HCT116 (cell line): ENCODE measurements around the gene CCNK. TPM values are rescaled to one million over a fixed set of nuclear protein-coding genes. Genes with fewer than 3 reads are reported as not detected.

Source experiments
- ATAC-seq: fragments of 200-7000 bp; cut with Tn5 transposase; 2 replicates; pipeline ENCODE4 v1.9.1; 2020; ENCODE audit warnings: mild to moderate bottlenecking, moderate library complexity
- BruUV-seq: library from RNA; stranded (reverse); fragments of 400-500 nt; replicated peaks from 2 replicates; lab custom pipeline; 2021; lab: Mats Ljungman, UMichigan
- CTCF ChIA-PET: fragments of 300-600 bp; sonication (Branson Sonifier 250); formaldehyde crosslinking; loops from one replicate; lab custom pipeline; 2021; ENCODE audit warnings: antibody characterized with exemption; lab: Charles Lee
- POLR2A ChIA-PET: fragments of 300-600, 350-600 bp; sonication (Branson Sonifier 250); formaldehyde crosslinking; loops from one replicate; lab custom pipeline; 2021; ENCODE audit warnings: antibody characterized with exemption; lab: Charles Lee
- RAD21 ChIA-PET, 2 experiments: fragments of 300-600 bp; sonication (Branson Sonifier 250); formaldehyde crosslinking; loops; one replicate each; lab custom pipeline; 2023; ENCODE audit warnings: low total read pairs in 2 of 2; ENCODE audit not compliant: uncharacterized antibody in 2 of 2, unreplicated experiment in 2 of 2, low non-redundant PET in 1 of 2; lab: Charles Lee
- DNase-seq: peaks from one replicate; pipeline ENCODE4 v3.0.0-alpha.2; 2010; ENCODE audit warnings: low read depth, low spot score
- H2AFZ ChIP-seq: fragments of 200-600 bp; shearing (Covaris generic), sonication (generic); 2 replicates; pipeline ENCODE4 v1.6.1; 2017; ENCODE audit warnings: low read depth, mixed run types, mixed read lengths, antibody characterized with exemption, low read length; ENCODE audit not compliant: poor library complexity, severe bottlenecking
- H3K27ac ChIP-seq: 2 replicates; pipeline ENCODE4 v1.5.1; 2012; ENCODE audit warnings: low read depth, low read length
- H3K27me3 ChIP-seq: fragments of 200-600 bp; sonication (generic); 2 replicates; pipeline ENCODE4 v1.6.1; 2016; ENCODE audit warnings: mixed run types, low read length, mixed read lengths; ENCODE audit not compliant: insufficient read depth
- H3K36me3 ChIP-seq, 2 experiments: fragments of 200-500 bp in 1 of 2; fragments of 200-600 bp in 1 of 2; sonication (Bioruptor generic) in 1 of 2; sonication (generic) in 1 of 2; 2 replicates each; pipeline versions ENCODE4 v1.5.1 to v1.6.1; 2014 to 2016; ENCODE audit warnings: low read length in 2 of 2, inconsistent platforms in 1 of 2, mixed read lengths in 1 of 2, mixed run types in 1 of 2; ENCODE audit not compliant: insufficient read depth in 2 of 2, control insufficient read depth in 1 of 2
- H3K4me1 ChIP-seq, 2 experiments: fragments of 200-600 bp in 1 of 2; sonication (generic) in 1 of 2; 2 replicates each; pipeline versions ENCODE4 v1.5.1 to v1.6.1; 2012 to 2017; ENCODE audit warnings: low read length in 2 of 2, inconsistent platforms in 1 of 2, mild to moderate bottlenecking in 1 of 2, mixed read lengths in 1 of 2, mixed run types in 1 of 2, moderate library complexity in 1 of 2; ENCODE audit not compliant: insufficient read depth in 2 of 2, control insufficient read depth in 1 of 2
- H3K4me2 ChIP-seq: fragments of 200-600 bp; sonication (generic); 2 replicates; pipeline ENCODE4 v1.6.1; 2017; ENCODE audit warnings: mixed run types, low read length, mixed read lengths
- H3K4me3 ChIP-seq, 2 experiments: fragments of 200-600 bp in 1 of 2; sonication (generic) in 1 of 2; replicated peaks in 1 of 2; 2 replicates each; pipeline ENCODE4 v1.5.1; 2011 to 2016; ENCODE audit warnings: low read length in 2 of 2, control low read depth in 1 of 2, low read depth in 1 of 2, mild to moderate bottlenecking in 1 of 2, mixed read lengths in 1 of 2, mixed run types in 1 of 2
- H3K79me2 ChIP-seq: fragments of 200-600 bp; sonication (generic); 2 replicates; pipeline ENCODE4 v1.6.1; 2017; ENCODE audit warnings: mild to moderate bottlenecking, mixed run types, low read length, moderate library complexity, mixed read lengths; ENCODE audit not compliant: insufficient read depth
- H3K9ac ChIP-seq: fragments of 200-600 bp; sonication (generic); 2 replicates; pipeline ENCODE4 v1.6.1; 2016; ENCODE audit warnings: low read length, mixed read lengths
- H3K9me2 ChIP-seq: fragments of 200-600 bp; sonication (generic), shearing (Covaris generic); 2 replicates; pipeline ENCODE4 v1.6.1; 2017; ENCODE audit warnings: mixed run types, mild to moderate bottlenecking, moderate library complexity; ENCODE audit not compliant: insufficient read depth
- H3K9me3 ChIP-seq, 2 experiments: fragments of 200-500 bp in 1 of 2; fragments of 200-600 bp in 1 of 2; sonication (Bioruptor generic) in 1 of 2; sonication (generic) in 1 of 2; 2 replicates each; pipeline ENCODE4 v1.6.1; 2014 to 2017; ENCODE audit warnings: low read length in 2 of 2, mixed read lengths in 2 of 2, inconsistent platforms in 1 of 2, low read depth in 1 of 2, mild to moderate bottlenecking in 1 of 2, mixed run types in 1 of 2, moderate library complexity in 1 of 2; ENCODE audit not compliant: control insufficient read depth in 1 of 2, insufficient read depth in 1 of 2
- H4K20me1 ChIP-seq: fragments of 200-600 bp; sonication (generic), shearing (Covaris generic); 2 replicates; pipeline ENCODE4 v1.6.1; 2017; ENCODE audit warnings: mixed run types, mild to moderate bottlenecking, moderate library complexity; ENCODE audit not compliant: insufficient read depth
- CBX3 ChIP-seq: IDR thresholded peaks from 2 replicates; pipeline ENCODE4 v1.6.1; 2012; ENCODE audit warnings: low read depth
- CEBPB ChIP-seq: IDR thresholded peaks from 2 replicates; pipeline ENCODE4 v1.6.1; 2012; ENCODE audit warnings: low read depth
- EGR1 ChIP-seq: IDR thresholded peaks from 2 replicates; pipeline ENCODE4 v1.6.1; 2012; ENCODE audit warnings: low read depth
- ELF1 ChIP-seq: IDR thresholded peaks from 2 replicates; pipeline ENCODE4 v1.6.1; 2012; ENCODE audit warnings: low read depth, borderline replicate concordance
- EZH2 ChIP-seq: fragments of 200-600 bp; sonication (generic); IDR thresholded peaks from 2 replicates; pipeline ENCODE4 v1.6.1; 2017; ENCODE audit warnings: antibody characterized with exemption, mixed run types
- EZH2phosphoT487 ChIP-seq: fragments of 200-600 bp; IDR thresholded peaks from 2 replicates; pipeline ENCODE4 v1.6.1; 2018; ENCODE audit warnings: antibody characterized with exemption, borderline replicate concordance
- FOSL1 ChIP-seq: IDR thresholded peaks from 2 replicates; pipeline ENCODE4 v1.6.1; 2012; ENCODE audit warnings: low read depth
- JUND ChIP-seq: IDR thresholded peaks from 2 replicates; pipeline ENCODE4 v1.6.1; 2012
- POLR2A ChIP-seq: IDR thresholded peaks from 2 replicates; pipeline ENCODE4 v1.7.0; 2011; ENCODE audit warnings: borderline replicate concordance; ENCODE audit not compliant: insufficient read depth, insufficient read length; ENCODE audit errors: extremely low read depth
- POLR2AphosphoS5 ChIP-seq: IDR thresholded peaks from 2 replicates; pipeline ENCODE4 v1.6.1; 2011; ENCODE audit warnings: mild to moderate bottlenecking, low read depth, low read length, moderate library complexity
- RAD21 ChIP-seq: IDR thresholded peaks from 2 replicates; pipeline ENCODE4 v1.6.1; 2012; ENCODE audit warnings: low read depth, mild to moderate bottlenecking
- SIN3A ChIP-seq: IDR thresholded peaks from 2 replicates; pipeline ENCODE4 v1.6.1; 2012; ENCODE audit warnings: low read depth
- SP1 ChIP-seq: IDR thresholded peaks from 2 replicates; pipeline ENCODE4 v1.6.1; 2012; ENCODE audit warnings: low read depth
- SRF ChIP-seq: IDR thresholded peaks from 2 replicates; pipeline ENCODE4 v1.6.1; 2012; ENCODE audit warnings: low read depth
- YY1 ChIP-seq: IDR thresholded peaks from 2 replicates; pipeline ENCODE4 v1.6.1; 2011; ENCODE audit warnings: low read length, low read depth, moderate library complexity, mild to moderate bottlenecking; ENCODE audit not compliant: insufficient replicate concordance; ENCODE audit errors: extremely low read depth
- ZNF274 ChIP-seq: fragments of 200-500 bp; sonication (Bioruptor generic); IDR thresholded peaks from 2 replicates; pipeline ENCODE4 v1.6.1; 2014; ENCODE audit warnings: mild to moderate bottlenecking, low read depth, low read length, inconsistent platforms
- intact Hi-C: fragments of 100-400 bp; cut with micrococcal nuclease; formaldehyde crosslinking; loops from 2 replicates; pipeline ENCODE4 v1.10.0; 2022
- total RNA-seq: library from RNA; stranded (reverse); gene quantifications from one replicate; pipeline ENCODE4 v1.2.1, GENCODE V29; 2021; ENCODE audit not compliant: unreplicated experiment
- TF ChIP-seq, protein P1 (sequence below), 3 experiments: fragments of 200-600 bp in 1 of 3; sonication (generic) in 1 of 3; IDR thresholded peaks in 2 of 3; conservative IDR thresholded peaks in 1 of 3; 2 replicates each; pipeline ENCODE4 v1.5.1; 2012 to 2017; ENCODE audit warnings: low read depth in 2 of 3, low read length in 2 of 3, antibody characterized with exemption in 1 of 3, borderline replicate concordance in 1 of 3, control low read depth in 1 of 3, mild to moderate bottlenecking in 1 of 3, mixed read lengths in 1 of 3, mixed run types in 1 of 3, moderate library complexity in 1 of 3; ENCODE audit not compliant: insufficient read depth in 1 of 3
- TF ChIP-seq, protein P2 (sequence below): IDR thresholded peaks from 2 replicates; pipeline ENCODE4 v1.6.1; 2012; ENCODE audit warnings: low read depth
- TF ChIP-seq, protein P3 (sequence below): IDR thresholded peaks from 2 replicates; pipeline ENCODE4 v1.6.1; 2012
- TF ChIP-seq, protein P4 (sequence below): IDR thresholded peaks from 2 replicates; pipeline ENCODE4 v1.6.1; 2011; ENCODE audit warnings: mild to moderate bottlenecking, low read length, moderate library complexity; ENCODE audit not compliant: insufficient replicate concordance; ENCODE audit errors: extremely low read depth

The CCNK gene
- total RNA-seq, 1 experiment from 2014 or later = 68.2 TPM

- RAD21 ChIA-PET = no interaction called here
- TF ChIP-seq EZH2phosphoT487 = no peak
- TF ChIP-seq POLR2A = no peak
- TF ChIP-seq, protein P1, sequence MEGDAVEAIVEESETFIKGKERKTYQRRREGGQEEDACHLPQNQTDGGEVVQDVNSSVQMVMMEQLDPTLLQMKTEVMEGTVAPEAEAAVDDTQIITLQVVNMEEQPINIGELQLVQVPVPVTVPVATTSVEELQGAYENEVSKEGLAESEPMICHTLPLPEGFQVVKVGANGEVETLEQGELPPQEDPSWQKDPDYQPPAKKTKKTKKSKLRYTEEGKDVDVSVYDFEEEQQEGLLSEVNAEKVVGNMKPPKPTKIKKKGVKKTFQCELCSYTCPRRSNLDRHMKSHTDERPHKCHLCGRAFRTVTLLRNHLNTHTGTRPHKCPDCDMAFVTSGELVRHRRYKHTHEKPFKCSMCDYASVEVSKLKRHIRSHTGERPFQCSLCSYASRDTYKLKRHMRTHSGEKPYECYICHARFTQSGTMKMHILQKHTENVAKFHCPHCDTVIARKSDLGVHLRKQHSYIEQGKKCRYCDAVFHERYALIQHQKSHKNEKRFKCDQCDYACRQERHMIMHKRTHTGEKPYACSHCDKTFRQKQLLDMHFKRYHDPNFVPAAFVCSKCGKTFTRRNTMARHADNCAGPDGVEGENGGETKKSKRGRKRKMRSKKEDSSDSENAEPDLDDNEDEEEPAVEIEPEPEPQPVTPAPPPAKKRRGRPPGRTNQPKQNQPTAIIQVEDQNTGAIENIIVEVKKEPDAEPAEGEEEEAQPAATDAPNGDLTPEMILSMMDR (IDR thresholded peaks at IDR 0.05 in 2 of 3, conservative IDR thresholded peaks at IDR 0.05 in 1 of 3; ENCODE audit: borderline replicate concordance in 1 of 3, insufficient read depth in 1 of 3, low read depth in 2 of 3, low read length in 2 of 3) = no peak
- TF ChIP-seq, protein P2, sequence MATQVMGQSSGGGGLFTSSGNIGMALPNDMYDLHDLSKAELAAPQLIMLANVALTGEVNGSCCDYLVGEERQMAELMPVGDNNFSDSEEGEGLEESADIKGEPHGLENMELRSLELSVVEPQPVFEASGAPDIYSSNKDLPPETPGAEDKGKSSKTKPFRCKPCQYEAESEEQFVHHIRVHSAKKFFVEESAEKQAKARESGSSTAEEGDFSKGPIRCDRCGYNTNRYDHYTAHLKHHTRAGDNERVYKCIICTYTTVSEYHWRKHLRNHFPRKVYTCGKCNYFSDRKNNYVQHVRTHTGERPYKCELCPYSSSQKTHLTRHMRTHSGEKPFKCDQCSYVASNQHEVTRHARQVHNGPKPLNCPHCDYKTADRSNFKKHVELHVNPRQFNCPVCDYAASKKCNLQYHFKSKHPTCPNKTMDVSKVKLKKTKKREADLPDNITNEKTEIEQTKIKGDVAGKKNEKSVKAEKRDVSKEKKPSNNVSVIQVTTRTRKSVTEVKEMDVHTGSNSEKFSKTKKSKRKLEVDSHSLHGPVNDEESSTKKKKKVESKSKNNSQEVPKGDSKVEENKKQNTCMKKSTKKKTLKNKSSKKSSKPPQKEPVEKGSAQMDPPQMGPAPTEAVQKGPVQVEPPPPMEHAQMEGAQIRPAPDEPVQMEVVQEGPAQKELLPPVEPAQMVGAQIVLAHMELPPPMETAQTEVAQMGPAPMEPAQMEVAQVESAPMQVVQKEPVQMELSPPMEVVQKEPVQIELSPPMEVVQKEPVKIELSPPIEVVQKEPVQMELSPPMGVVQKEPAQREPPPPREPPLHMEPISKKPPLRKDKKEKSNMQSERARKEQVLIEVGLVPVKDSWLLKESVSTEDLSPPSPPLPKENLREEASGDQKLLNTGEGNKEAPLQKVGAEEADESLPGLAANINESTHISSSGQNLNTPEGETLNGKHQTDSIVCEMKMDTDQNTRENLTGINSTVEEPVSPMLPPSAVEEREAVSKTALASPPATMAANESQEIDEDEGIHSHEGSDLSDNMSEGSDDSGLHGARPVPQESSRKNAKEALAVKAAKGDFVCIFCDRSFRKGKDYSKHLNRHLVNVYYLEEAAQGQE = no peak
- no peak for TF ChIP-seq SRF
- TF ChIP-seq, protein P3, sequence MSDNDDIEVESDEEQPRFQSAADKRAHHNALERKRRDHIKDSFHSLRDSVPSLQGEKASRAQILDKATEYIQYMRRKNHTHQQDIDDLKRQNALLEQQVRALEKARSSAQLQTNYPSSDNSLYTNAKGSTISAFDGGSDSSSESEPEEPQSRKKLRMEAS = no peak
- TF ChIP-seq, protein P4, sequence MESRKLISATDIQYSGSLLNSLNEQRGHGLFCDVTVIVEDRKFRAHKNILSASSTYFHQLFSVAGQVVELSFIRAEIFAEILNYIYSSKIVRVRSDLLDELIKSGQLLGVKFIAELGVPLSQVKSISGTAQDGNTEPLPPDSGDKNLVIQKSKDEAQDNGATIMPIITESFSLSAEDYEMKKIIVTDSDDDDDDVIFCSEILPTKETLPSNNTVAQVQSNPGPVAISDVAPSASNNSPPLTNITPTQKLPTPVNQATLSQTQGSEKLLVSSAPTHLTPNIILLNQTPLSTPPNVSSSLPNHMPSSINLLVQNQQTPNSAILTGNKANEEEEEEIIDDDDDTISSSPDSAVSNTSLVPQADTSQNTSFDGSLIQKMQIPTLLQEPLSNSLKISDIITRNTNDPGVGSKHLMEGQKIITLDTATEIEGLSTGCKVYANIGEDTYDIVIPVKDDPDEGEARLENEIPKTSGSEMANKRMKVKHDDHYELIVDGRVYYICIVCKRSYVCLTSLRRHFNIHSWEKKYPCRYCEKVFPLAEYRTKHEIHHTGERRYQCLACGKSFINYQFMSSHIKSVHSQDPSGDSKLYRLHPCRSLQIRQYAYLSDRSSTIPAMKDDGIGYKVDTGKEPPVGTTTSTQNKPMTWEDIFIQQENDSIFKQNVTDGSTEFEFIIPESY = no peak
- no peak for TF ChIP-seq ELF1
- no peak for TF ChIP-seq YY1
- no peak for TF ChIP-seq POLR2AphosphoS5
- no peak for TF ChIP-seq JUND
- TF ChIP-seq SIN3A = no peak
- no peak for TF ChIP-seq RAD21
- no peak for TF ChIP-seq CBX3
- no peak for TF ChIP-seq ZNF274
- no peak for TF ChIP-seq EGR1
- TF ChIP-seq SP1 = no peak
- no peak for TF ChIP-seq FOSL1
- TF ChIP-seq CEBPB = no peak
- no peak for TF ChIP-seq EZH2
- H3K36me3 ChIP-seq = peaks cover 0 to 12% of the 10 kb centered on the region in 2 experiments; a peak in 2 of 4 replicates
- CTCF ChIA-PET = no interaction called here
- intact Hi-C loops = no loop called here
- DNase-seq = no peak
- no TSS peak for BruUV-seq
- H3K27ac ChIP-seq = no peak overlapping the region
- no peaks in the 10 kb centered on the region for H4K20me1 ChIP-seq
- no peaks in the 10 kb centered on the region for H3K9me2 ChIP-seq
- H3K27me3 ChIP-seq = no peaks in the 10 kb centered on the region
- POLR2A ChIA-PET = no interaction called here
- no peak overlapping the region for H2AFZ ChIP-seq
- no peak for ATAC-seq
- H3K4me3 ChIP-seq = no peak overlapping the region
- no peaks in the 10 kb centered on the region for H3K9me3 ChIP-seq
- peaks cover 30% of the 10 kb centered on the region for H3K79me2 ChIP-seq
- H3K9ac ChIP-seq = no peak overlapping the region
- H3K4me1 ChIP-seq = 0 out of 4 replicates have a peak, but pooled peaks cover 0 to 4% of the 10 kb centered on the region in 2 experiments
- H3K4me2 ChIP-seq = no peak overlapping the region
These were observed 15.9 kb upstream of the CCNK start for GRCh38 chr14:99465288-99465687.
